Neutrophil (primary cell): ENCODE data around the gene WNK2.

Source experiments
- H3K27ac ChIP-seq: fragments of 200-600 bp; sonication (generic); 2 replicates; pipeline ENCODE4 v1.5.1; 2016; ENCODE audit warnings: mild to moderate bottlenecking, moderate library complexity
- H3K27me3 ChIP-seq: fragments of 200-600 bp; sonication (generic); 2 replicates; pipeline ENCODE4 v1.6.0; 2016; ENCODE audit warnings: mild to moderate bottlenecking
- H3K36me3 ChIP-seq: fragments of 200-600 bp; sonication (generic); 2 replicates; pipeline ENCODE4 v1.5.1; 2017
- H3K4me1 ChIP-seq, 2 experiments: fragments of 200-600 bp in 1 of 2; sonication (generic) in 1 of 2; 1 replicate in 1 of 2; 2 replicates in 1 of 2; pipeline versions ENCODE4 v1.5.1 to v1.6.1; 2013 to 2016; ENCODE audit warnings: low read depth in 1 of 2, low read length in 1 of 2, mild to moderate bottlenecking in 1 of 2, moderate library complexity in 1 of 2; ENCODE audit not compliant: control insufficient read depth in 1 of 2, insufficient read depth in 1 of 2
- H3K4me3 ChIP-seq, 2 experiments: fragments of 200-600 bp in 1 of 2; sonication (generic) in 1 of 2; 1 replicate in 1 of 2; 2 replicates in 1 of 2; pipeline ENCODE4 v1.5.1; 2013 to 2016; ENCODE audit warnings: low read depth in 1 of 2, low read length in 1 of 2, mild to moderate bottlenecking in 1 of 2, moderate library complexity in 1 of 2
- H3K9me3 ChIP-seq: fragments of 200-600 bp; sonication (generic); 2 replicates; pipeline ENCODE4 v1.5.1; 2016
- CTCF ChIP-seq: fragments of 200-600 bp; sonication (generic); IDR thresholded peaks from 2 replicates; pipeline ENCODE4 v1.5.1; 2016; ENCODE audit warnings: antibody characterized with exemption

WNK2 gene

GRCh38 chr9:93171261-93171990 lies 12.5 kb upstream of the WNK2 start:
- Histone ChIP-seq H3K36me3 (no peaks in the 10 kb centered on the region), H3K9me3 (no peaks in the 10 kb centered on the region), H3K27me3 (peaks cover 8% of the 10 kb centered on the region), H3K4me3 (no peak overlapping the region), H3K27ac (no peak overlapping the region), H3K4me1 (peaks cover 14% of the 10 kb centered on the region in 2 experiments)
- no peak for TF ChIP-seq CTCF

GRCh38 chr9:93172666-93173364 lies 11.1 kb upstream of the WNK2 start:
- peak overlapping the region; percentile 69 for H3K27ac ChIP-seq
- H3K4me3 ChIP-seq, result no peak overlapping the region
- no peak for TF ChIP-seq CTCF
- no peaks in the 10 kb centered on the region for H3K36me3 ChIP-seq
- H3K4me1 ChIP-seq, result peaks cover 14% of the 10 kb centered on the region in 2 experiments
- peaks cover 14% of the 10 kb centered on the region for H3K27me3 ChIP-seq
- no peaks in the 10 kb centered on the region for H3K9me3 ChIP-seq

- Histone ChIP-seq H3K36me3 (no peaks in the 10 kb centered on the region), H3K27me3 (peaks cover 20% of the 10 kb centered on the region), H3K4me3 (peak overlapping the region in 1 of 2 experiments; percentile 24), H3K27ac (peak overlapping the region; percentile 69), H3K9me3 (no peaks in the 10 kb centered on the region), H3K4me1 (peaks cover 14% of the 10 kb centered on the region in 2 experiments)
- TF ChIP-seq CTCF, result no peak
These were observed 10.4 kb upstream of the WNK2 start for GRCh38 chr9:93173365-93174051.

- Histone ChIP-seq H3K27ac (no peak overlapping the region), H3K27me3 (peaks cover 35% of the 10 kb centered on the region), H3K36me3 (no peaks in the 10 kb centered on the region), H3K4me3 (no peak overlapping the region), H3K9me3 (no peaks in the 10 kb centered on the region), H3K4me1 (peaks cover 14% of the 10 kb centered on the region in 2 experiments)
- TF ChIP-seq CTCF, result no peak
These were observed 9.0 kb upstream of the WNK2 start for GRCh38 chr9:93174976-93175375.

GRCh38 chr9:93177676-93178075 lies 6.3 kb upstream of the WNK2 start:
- no peak overlapping the region for H3K4me3 ChIP-seq
- H3K27me3 ChIP-seq, result peaks cover 55% of the 10 kb centered on the region
- peaks cover 14% of the 10 kb centered on the region in 2 experiments for H3K4me1 ChIP-seq
- no peaks in the 10 kb centered on the region for H3K9me3 ChIP-seq
- TF ChIP-seq CTCF, result no peak
- H3K27ac ChIP-seq, result no peak overlapping the region
- no peaks in the 10 kb centered on the region for H3K36me3 ChIP-seq
